ENCODE results near the gene HACD4.

The HACD4 gene

DNA sequence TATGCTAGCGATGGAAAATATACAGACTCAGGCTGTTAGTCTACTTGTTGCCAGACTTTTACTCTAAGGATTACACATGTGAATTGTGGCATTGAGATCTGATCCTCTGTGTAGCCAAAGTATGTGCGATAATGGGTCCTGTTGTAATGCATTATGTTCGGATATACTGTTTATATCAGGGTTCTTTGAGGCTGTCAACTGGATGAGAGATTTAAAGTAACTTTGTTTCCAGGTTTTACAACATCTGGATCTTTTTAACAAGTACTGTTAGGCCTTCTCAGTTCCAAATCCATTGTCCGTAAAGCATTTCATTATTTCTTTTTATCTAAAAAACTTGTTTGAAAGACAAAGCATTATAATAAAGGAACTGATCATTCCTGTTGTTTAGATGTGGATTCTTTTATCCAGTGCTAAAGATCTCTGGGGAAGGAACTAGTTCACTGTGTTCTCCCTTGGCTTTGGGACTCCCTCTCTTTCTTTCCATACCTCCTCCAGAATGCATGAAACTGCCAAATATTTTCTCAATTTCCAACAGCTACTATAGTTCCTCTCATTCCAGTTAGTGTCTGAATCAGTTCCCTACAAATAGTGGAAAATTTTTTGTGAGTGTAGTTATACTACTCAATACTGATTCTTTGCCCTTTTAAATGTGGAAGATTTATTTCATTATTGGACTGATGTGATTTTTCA lies 68.8 kb downstream of the HACD4 start:
- no peak for DNase-seq

DNA sequence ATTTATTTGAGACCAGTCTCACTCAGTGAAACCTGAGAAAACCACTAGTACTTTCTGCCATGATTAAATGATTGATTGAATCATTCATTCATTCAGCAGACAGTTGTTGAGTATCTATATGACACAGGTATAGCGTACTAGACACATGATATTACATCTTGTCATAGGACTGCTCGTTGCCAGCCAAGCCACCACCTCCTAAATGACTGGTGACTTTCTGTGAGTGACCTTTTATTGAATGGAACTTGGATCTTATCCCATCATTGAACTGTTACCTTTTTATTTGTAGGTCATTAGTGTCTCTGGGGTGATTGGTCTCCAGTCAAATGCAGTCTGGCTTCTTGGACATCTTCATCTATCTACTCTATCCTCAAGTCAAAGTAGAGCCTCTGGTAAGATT lies 80.7 kb downstream of the HACD4 start:
- no peak for DNase-seq

All from NCI-H226 (cell line).